MM.1S (cell line): ENCODE measurements around the gene ASIC1.

Experiments used
- EZH2 ChIP-seq: fragments of 300-600 bp; sonication (generic); optimal IDR thresholded peaks from 2 replicates; pipeline ENCODE3; 2017; ENCODE audit warnings: low read depth, mild to moderate bottlenecking, antibody characterized with exemption, low read length, mixed read lengths
- EZH2phosphoT487 ChIP-seq: fragments of 300-600 bp; sonication (generic); IDR thresholded peaks from 2 replicates; pipeline ENCODE4 v1.6.1; 2018; ENCODE audit warnings: antibody characterized with exemption, low read length
- TF ChIP-seq, protein P1 (sequence below): fragments of 300-600 bp; sonication (generic); IDR thresholded peaks from 2 replicates; pipeline ENCODE4 v1.5.1; 2016; ENCODE audit warnings: antibody characterized with exemption, low read length, mixed read lengths

DNA sequence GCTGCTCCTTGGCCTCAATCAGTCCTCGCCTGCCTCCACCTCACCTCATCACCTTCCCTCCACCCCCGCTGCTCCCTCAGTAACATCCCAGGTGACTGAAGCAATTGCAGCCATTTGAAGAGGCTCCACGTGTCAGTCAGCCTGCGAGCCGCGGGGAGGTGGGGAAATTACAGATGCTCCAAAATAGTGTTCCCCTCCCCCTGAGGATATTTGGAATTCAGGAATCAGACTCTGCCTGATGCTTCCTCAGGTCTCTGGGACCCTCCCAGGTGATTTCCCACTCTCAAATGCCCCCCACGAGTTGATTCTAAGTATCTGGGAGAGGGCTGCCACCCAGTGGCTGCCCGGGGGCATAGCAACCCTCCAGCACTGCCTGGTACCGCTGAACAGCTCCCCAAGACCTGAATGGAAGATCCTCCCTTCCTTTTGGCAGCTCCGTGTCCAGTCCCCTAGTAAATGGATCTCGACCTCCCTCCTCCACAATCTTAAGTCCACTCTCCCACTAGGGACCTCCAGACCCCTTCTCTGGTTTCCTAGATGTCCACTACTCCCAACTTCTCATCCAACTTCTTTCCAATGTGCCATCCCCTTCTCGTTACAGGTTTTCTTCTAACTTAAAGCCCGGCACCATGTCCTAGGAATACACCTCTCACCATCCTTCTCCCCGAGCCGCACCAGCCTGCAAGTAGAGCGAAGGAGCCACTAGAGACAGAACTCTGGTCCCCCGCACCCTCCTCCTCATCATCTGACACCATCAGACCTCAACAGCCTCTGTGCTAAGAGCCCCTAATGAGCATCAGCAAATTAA lies 1.4 kb upstream of the ASIC1 start:
- TF ChIP-seq, protein P1, sequence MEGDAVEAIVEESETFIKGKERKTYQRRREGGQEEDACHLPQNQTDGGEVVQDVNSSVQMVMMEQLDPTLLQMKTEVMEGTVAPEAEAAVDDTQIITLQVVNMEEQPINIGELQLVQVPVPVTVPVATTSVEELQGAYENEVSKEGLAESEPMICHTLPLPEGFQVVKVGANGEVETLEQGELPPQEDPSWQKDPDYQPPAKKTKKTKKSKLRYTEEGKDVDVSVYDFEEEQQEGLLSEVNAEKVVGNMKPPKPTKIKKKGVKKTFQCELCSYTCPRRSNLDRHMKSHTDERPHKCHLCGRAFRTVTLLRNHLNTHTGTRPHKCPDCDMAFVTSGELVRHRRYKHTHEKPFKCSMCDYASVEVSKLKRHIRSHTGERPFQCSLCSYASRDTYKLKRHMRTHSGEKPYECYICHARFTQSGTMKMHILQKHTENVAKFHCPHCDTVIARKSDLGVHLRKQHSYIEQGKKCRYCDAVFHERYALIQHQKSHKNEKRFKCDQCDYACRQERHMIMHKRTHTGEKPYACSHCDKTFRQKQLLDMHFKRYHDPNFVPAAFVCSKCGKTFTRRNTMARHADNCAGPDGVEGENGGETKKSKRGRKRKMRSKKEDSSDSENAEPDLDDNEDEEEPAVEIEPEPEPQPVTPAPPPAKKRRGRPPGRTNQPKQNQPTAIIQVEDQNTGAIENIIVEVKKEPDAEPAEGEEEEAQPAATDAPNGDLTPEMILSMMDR, result peak; percentile 96
- TF ChIP-seq EZH2, result no peak
- no peak for TF ChIP-seq EZH2phosphoT487
